HG02798 (cell line): ENCODE results near the gene ITLN1.

Source experiments
- ATAC-seq: cut with Tn5 transposase; IDR thresholded peaks from one replicate; pipeline ENCODE4 v1.9.1; 2021; ENCODE audit warnings: mild to moderate bottlenecking; ENCODE audit not compliant: unreplicated experiment, poor library complexity

The ITLN1 gene

DNA sequence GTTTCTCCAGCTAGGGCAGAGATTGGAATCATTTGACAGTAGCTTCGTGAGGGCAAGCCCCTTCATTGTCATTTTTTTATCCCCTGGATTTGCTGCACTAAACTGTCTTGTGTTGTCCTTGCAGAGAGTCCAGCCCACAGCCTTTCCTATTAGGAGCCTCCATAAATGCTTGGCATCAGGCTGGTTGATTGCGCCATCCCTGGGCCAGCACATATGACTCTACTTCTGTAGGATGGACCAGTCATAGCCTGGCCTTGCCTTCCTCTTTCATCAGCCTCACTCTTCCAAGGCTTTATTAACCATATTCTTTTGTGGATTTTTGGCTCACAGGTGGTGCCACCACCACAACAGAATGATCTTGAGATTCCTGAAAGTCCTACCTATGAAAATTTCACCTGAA, 57.6 kb downstream of the ITLN1 start:
- ATAC-seq, result no peak

GRCh38 chr1:160826546-160826945, 58.4 kb downstream of the ITLN1 start:
- ATAC-seq, result no peak
